ENCODE data around the gene FHIP1B. TPM values are rescaled to one million over a fixed set of nuclear protein-coding genes. Genes with fewer than 3 reads are reported as not detected.
A peak's percentile ranks its signal among the peaks of the same experiment; 100 is the strongest.
"Not testable (repeated sequence)": the region's sequence is repeated elsewhere in the genome, so short reads cannot be mapped to it uniquely, and the experiment has no call there.

Gene FHIP1B
- 6.9 and 11.1 TPM in 2 replicates for total RNA-seq

GRCh38 chr11:6234387-6235107 lies at the start of gene FHIP1B:
Gene FHIP1B, minus strand, starts transcription at chr11:6234636. Its CDS starts 10,120 bp downstream, at chr11:6224516.
- DNase-seq (ENCODE audit: low read depth in 2 of 2): peak; percentile 99 to 100

GRCh38 chr11:6283453-6284023 lies 49.1 kb upstream of the FHIP1B start:
- no peak for DNase-seq (ENCODE audit: low read depth in 2 of 2)

GRCh38 chr11:6280809-6281208 lies 46.4 kb upstream of the FHIP1B start:
- DNase-seq (ENCODE audit: low read depth in 2 of 2): not testable (repeated sequence)

- DNase-seq (ENCODE audit: low read depth in 2 of 2): no peak
These were observed 38.8 kb upstream of the FHIP1B start for GRCh38 chr11:6273188-6273587.

GRCh38 chr11:6271598-6271997 lies 37.2 kb upstream of the FHIP1B start:
- DNase-seq (ENCODE audit: low read depth in 2 of 2): no peak

GRCh38 chr11:6270584-6271246 lies 36.3 kb upstream of the FHIP1B start:
- no peak for DNase-seq (ENCODE audit: low read depth in 2 of 2)

GRCh38 chr11:6269994-6270393 lies 35.6 kb upstream of the FHIP1B start:
- no peak for DNase-seq (ENCODE audit: low read depth in 2 of 2)

GRCh38 chr11:6268820-6269219 lies 34.4 kb upstream of the FHIP1B start:
- DNase-seq (ENCODE audit: low read depth in 2 of 2): no peak

- no peak for DNase-seq (ENCODE audit: low read depth in 2 of 2)
These were observed 29.2 kb upstream of the FHIP1B start for GRCh38 chr11:6263662-6264061.

GRCh38 chr11:6260207-6260726 lies 25.8 kb upstream of the FHIP1B start:
- no peak for DNase-seq (ENCODE audit: low read depth in 2 of 2)

GRCh38 chr11:6258571-6259081 lies 24.2 kb upstream of the FHIP1B start:
- no peak for DNase-seq (ENCODE audit: low read depth in 2 of 2)

- DNase-seq (ENCODE audit: low read depth in 2 of 2): no peak
These were observed 23.7 kb upstream of the FHIP1B start for GRCh38 chr11:6258141-6258540.

- DNase-seq (ENCODE audit: low read depth in 2 of 2): no peak
These were observed 18.8 kb upstream of the FHIP1B start for GRCh38 chr11:6253197-6253596.

GRCh38 chr11:6251990-6252473 lies 17.6 kb upstream of the FHIP1B start:
- no peak for DNase-seq (ENCODE audit: low read depth in 2 of 2)

- peak; percentile 41 to 59 for DNase-seq (ENCODE audit: low read depth in 2 of 2)
These were observed 16.8 kb upstream of the FHIP1B start for GRCh38 chr11:6251120-6251733.

GRCh38 chr11:6249770-6250555 lies 15.5 kb upstream of the FHIP1B start:
- DNase-seq (ENCODE audit: low read depth in 2 of 2): peak in 1 of 2 donors; percentile 52

- not testable (repeated sequence) for DNase-seq (ENCODE audit: low read depth in 2 of 2)
These were observed 14.5 kb upstream of the FHIP1B start for GRCh38 chr11:6248897-6249296.

GRCh38 chr11:6248248-6248647 lies 13.8 kb upstream of the FHIP1B start:
- no peak for DNase-seq (ENCODE audit: low read depth in 2 of 2)

- no peak for DNase-seq (ENCODE audit: low read depth in 2 of 2)
These were observed 11.1 kb upstream of the FHIP1B start for GRCh38 chr11:6245536-6245935.

- DNase-seq (ENCODE audit: low read depth in 2 of 2): no peak
These were observed 6.9 kb upstream of the FHIP1B start for GRCh38 chr11:6241316-6241715.

- DNase-seq (ENCODE audit: low read depth in 2 of 2): no peak
These were observed 6.3 kb upstream of the FHIP1B start for GRCh38 chr11:6240781-6241180.

Measured in dermis microvascular lymphatic vessel endothelial cell (primary cell).